ENCODE data around the gene TBC1D9.

The TBC1D9 gene

GRCh38 chr4:140742838-140743193, 13.4 kb downstream of the TBC1D9 start:
- no peaks in the 10 kb centered on the region for H3K27me3 ChIP-seq (ENCODE audit: control insufficient read depth in 2 of 2, insufficient read depth in 2 of 2, low read length in 2 of 2)
- H3K27ac ChIP-seq (ENCODE audit: low read depth in 2 of 2, low read length in 2 of 2) = peak overlapping the region; percentile 33 to 58
- no peak overlapping the region for H3K9ac ChIP-seq (ENCODE audit: low read depth in 1 of 2, low read length in 2 of 2)
- H3K4me3 ChIP-seq (ENCODE audit: low read length in 2 of 2) = peak overlapping the region in 1 of 2 donors; percentile 4
- H3K36me3 ChIP-seq (ENCODE audit: control insufficient read depth in 2 of 2, insufficient read depth in 2 of 2, low read length in 2 of 2) = no peaks in the 10 kb centered on the region
- peaks cover 0 to 3% of the 10 kb centered on the region in 2 donors for H3K4me1 ChIP-seq (ENCODE audit: control insufficient read depth in 2 of 2, insufficient read depth in 2 of 2, low read length in 2 of 2)
- H3K9me3 ChIP-seq (ENCODE audit: control insufficient read depth in 2 of 2, low read length in 2 of 2) = no peaks in the 10 kb centered on the region

DNA sequence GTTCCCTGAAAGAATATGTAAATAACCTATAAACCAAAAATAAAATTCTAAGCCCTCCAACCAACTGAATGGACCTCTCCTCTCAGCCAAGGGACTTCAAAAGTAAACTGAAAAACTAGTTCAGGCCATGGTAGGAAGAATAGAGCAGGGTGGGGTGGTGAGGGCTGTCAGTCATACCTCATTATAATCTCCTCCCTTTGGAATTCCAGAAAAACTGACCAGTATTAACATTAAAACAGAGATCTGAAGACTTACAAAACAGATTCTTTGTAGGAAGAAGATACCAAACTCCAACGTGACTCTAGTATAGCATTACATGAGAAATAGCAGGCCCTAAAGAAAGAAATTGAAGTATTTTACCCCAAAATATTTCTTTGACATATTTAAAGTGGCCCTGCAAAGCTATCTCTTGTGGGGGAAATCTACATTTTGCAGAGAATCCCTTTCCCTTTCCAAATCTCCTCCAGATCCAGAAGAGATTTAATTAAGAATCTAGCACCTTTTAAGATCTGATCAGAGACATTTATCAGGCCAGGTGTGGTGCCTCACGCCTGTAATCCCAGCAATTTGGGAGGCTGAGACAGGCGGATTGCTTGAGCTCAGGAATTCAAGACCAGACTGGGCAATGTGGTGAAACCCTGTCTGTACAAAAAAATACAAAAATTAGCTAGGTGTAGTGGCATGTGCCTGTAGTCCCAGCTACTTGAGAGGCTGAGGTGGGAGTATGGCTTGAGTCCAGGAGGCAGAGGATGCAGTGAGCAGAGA, 15.1 kb downstream of the TBC1D9 start:
- H3K27ac ChIP-seq (ENCODE audit: low read depth in 2 of 2, low read length in 2 of 2) = no peak overlapping the region
- H3K27me3 ChIP-seq (ENCODE audit: control insufficient read depth in 2 of 2, insufficient read depth in 2 of 2, low read length in 2 of 2) = no peaks in the 10 kb centered on the region
- H3K9me3 ChIP-seq (ENCODE audit: control insufficient read depth in 2 of 2, low read length in 2 of 2) = no peaks in the 10 kb centered on the region
- peaks cover 0 to 3% of the 10 kb centered on the region in 2 donors for H3K4me1 ChIP-seq (ENCODE audit: control insufficient read depth in 2 of 2, insufficient read depth in 2 of 2, low read length in 2 of 2)
- H3K36me3 ChIP-seq (ENCODE audit: control insufficient read depth in 2 of 2, insufficient read depth in 2 of 2, low read length in 2 of 2) = no peaks in the 10 kb centered on the region
- H3K9ac ChIP-seq (ENCODE audit: low read depth in 1 of 2, low read length in 2 of 2) = no peak overlapping the region
- no peak overlapping the region for H3K4me3 ChIP-seq (ENCODE audit: low read length in 2 of 2)

DNA sequence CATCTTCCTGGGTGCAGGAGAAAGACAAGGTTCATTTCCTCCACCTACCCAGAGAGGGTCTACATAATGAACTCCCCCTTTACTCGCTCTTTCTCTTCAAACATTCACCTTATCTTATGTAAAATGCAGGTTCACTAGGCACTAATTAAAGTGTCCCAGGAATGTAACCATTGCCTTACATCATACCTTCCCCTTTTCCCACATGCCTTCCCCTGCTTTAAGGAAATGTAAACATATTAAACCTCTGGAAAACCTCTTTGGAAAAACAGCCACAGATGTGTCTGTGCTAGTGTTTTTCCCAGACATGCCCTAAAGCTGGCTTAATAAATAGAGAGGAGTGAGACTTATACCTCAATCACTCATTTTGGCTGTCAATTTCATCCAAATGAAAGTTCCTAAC, 15.8 kb downstream of the TBC1D9 start:
- H3K27me3 ChIP-seq (ENCODE audit: control insufficient read depth in 2 of 2, insufficient read depth in 2 of 2, low read length in 2 of 2) = no peaks in the 10 kb centered on the region
- H3K4me1 ChIP-seq (ENCODE audit: control insufficient read depth in 2 of 2, insufficient read depth in 2 of 2, low read length in 2 of 2) = peaks cover 0 to 3% of the 10 kb centered on the region in 2 donors
- H3K4me3 ChIP-seq (ENCODE audit: low read length in 2 of 2) = no peak overlapping the region
- H3K36me3 ChIP-seq (ENCODE audit: control insufficient read depth in 2 of 2, insufficient read depth in 2 of 2, low read length in 2 of 2) = no peaks in the 10 kb centered on the region
- no peaks in the 10 kb centered on the region for H3K9me3 ChIP-seq (ENCODE audit: control insufficient read depth in 2 of 2, low read length in 2 of 2)
- no peak overlapping the region for H3K9ac ChIP-seq (ENCODE audit: low read depth in 1 of 2, low read length in 2 of 2)
- no peak overlapping the region for H3K27ac ChIP-seq (ENCODE audit: low read depth in 2 of 2, low read length in 2 of 2)

GRCh38 chr4:140739971-140740370, 16.2 kb downstream of the TBC1D9 start:
- Histone ChIP-seq H3K27ac (ENCODE audit: low read depth in 2 of 2, low read length in 2 of 2) (no peak overlapping the region), H3K9me3 (ENCODE audit: control insufficient read depth in 2 of 2, low read length in 2 of 2) (no peaks in the 10 kb centered on the region), H3K36me3 (ENCODE audit: control insufficient read depth in 2 of 2, insufficient read depth in 2 of 2, low read length in 2 of 2) (no peaks in the 10 kb centered on the region), H3K4me1 (ENCODE audit: control insufficient read depth in 2 of 2, insufficient read depth in 2 of 2, low read length in 2 of 2) (peaks cover 0 to 3% of the 10 kb centered on the region in 2 donors), H3K27me3 (ENCODE audit: control insufficient read depth in 2 of 2, insufficient read depth in 2 of 2, low read length in 2 of 2) (no peaks in the 10 kb centered on the region), H3K9ac (ENCODE audit: low read depth in 1 of 2, low read length in 2 of 2) (no peak overlapping the region), H3K4me3 (ENCODE audit: low read length in 2 of 2) (no peak overlapping the region)

- Histone ChIP-seq H3K4me1 (ENCODE audit: control insufficient read depth in 2 of 2, insufficient read depth in 2 of 2, low read length in 2 of 2) (no peaks in the 10 kb centered on the region), H3K9ac (ENCODE audit: low read depth in 1 of 2, low read length in 2 of 2) (no peak overlapping the region), H3K36me3 (ENCODE audit: control insufficient read depth in 2 of 2, insufficient read depth in 2 of 2, low read length in 2 of 2) (no peaks in the 10 kb centered on the region), H3K27ac (ENCODE audit: low read depth in 2 of 2, low read length in 2 of 2) (no peak overlapping the region), H3K27me3 (ENCODE audit: control insufficient read depth in 2 of 2, insufficient read depth in 2 of 2, low read length in 2 of 2) (no peaks in the 10 kb centered on the region), H3K9me3 (ENCODE audit: control insufficient read depth in 2 of 2, low read length in 2 of 2) (no peaks in the 10 kb centered on the region), H3K4me3 (ENCODE audit: low read length in 2 of 2) (no peak overlapping the region)
These were observed 18.0 kb downstream of the TBC1D9 start for GRCh38 chr4:140738139-140738538.

- no peak overlapping the region for H3K9ac ChIP-seq (ENCODE audit: low read depth in 1 of 2, low read length in 2 of 2)
- no peaks in the 10 kb centered on the region for H3K9me3 ChIP-seq (ENCODE audit: control insufficient read depth in 2 of 2, low read length in 2 of 2)
- H3K4me1 ChIP-seq (ENCODE audit: control insufficient read depth in 2 of 2, insufficient read depth in 2 of 2, low read length in 2 of 2) = no peaks in the 10 kb centered on the region
- H3K27ac ChIP-seq (ENCODE audit: low read depth in 2 of 2, low read length in 2 of 2) = no peak overlapping the region
- no peak overlapping the region for H3K4me3 ChIP-seq (ENCODE audit: low read length in 2 of 2)
- no peaks in the 10 kb centered on the region for H3K27me3 ChIP-seq (ENCODE audit: control insufficient read depth in 2 of 2, insufficient read depth in 2 of 2, low read length in 2 of 2)
- H3K36me3 ChIP-seq (ENCODE audit: control insufficient read depth in 2 of 2, insufficient read depth in 2 of 2, low read length in 2 of 2) = no peaks in the 10 kb centered on the region
These were observed 19.4 kb downstream of the TBC1D9 start for GRCh38 chr4:140736669-140737343.

GRCh38 chr4:140735779-140736391, 20.3 kb downstream of the TBC1D9 start:
- Histone ChIP-seq H3K27ac (ENCODE audit: low read depth in 2 of 2, low read length in 2 of 2) (no peak overlapping the region), H3K4me3 (ENCODE audit: low read length in 2 of 2) (no peak overlapping the region), H3K9ac (ENCODE audit: low read depth in 1 of 2, low read length in 2 of 2) (no peak overlapping the region), H3K4me1 (ENCODE audit: control insufficient read depth in 2 of 2, insufficient read depth in 2 of 2, low read length in 2 of 2) (no peaks in the 10 kb centered on the region), H3K27me3 (ENCODE audit: control insufficient read depth in 2 of 2, insufficient read depth in 2 of 2, low read length in 2 of 2) (no peaks in the 10 kb centered on the region), H3K36me3 (ENCODE audit: control insufficient read depth in 2 of 2, insufficient read depth in 2 of 2, low read length in 2 of 2) (no peaks in the 10 kb centered on the region), H3K9me3 (ENCODE audit: control insufficient read depth in 2 of 2, low read length in 2 of 2) (no peaks in the 10 kb centered on the region)

GRCh38 chr4:140735317-140735716, 20.9 kb downstream of the TBC1D9 start:
- H3K27ac ChIP-seq (ENCODE audit: low read depth in 2 of 2, low read length in 2 of 2) = no peak overlapping the region
- H3K9ac ChIP-seq (ENCODE audit: low read depth in 1 of 2, low read length in 2 of 2) = no peak overlapping the region
- no peaks in the 10 kb centered on the region for H3K9me3 ChIP-seq (ENCODE audit: control insufficient read depth in 2 of 2, low read length in 2 of 2)
- no peaks in the 10 kb centered on the region for H3K36me3 ChIP-seq (ENCODE audit: control insufficient read depth in 2 of 2, insufficient read depth in 2 of 2, low read length in 2 of 2)
- H3K4me1 ChIP-seq (ENCODE audit: control insufficient read depth in 2 of 2, insufficient read depth in 2 of 2, low read length in 2 of 2) = no peaks in the 10 kb centered on the region
- no peak overlapping the region for H3K4me3 ChIP-seq (ENCODE audit: low read length in 2 of 2)
- H3K27me3 ChIP-seq (ENCODE audit: control insufficient read depth in 2 of 2, insufficient read depth in 2 of 2, low read length in 2 of 2) = no peaks in the 10 kb centered on the region

DNA sequence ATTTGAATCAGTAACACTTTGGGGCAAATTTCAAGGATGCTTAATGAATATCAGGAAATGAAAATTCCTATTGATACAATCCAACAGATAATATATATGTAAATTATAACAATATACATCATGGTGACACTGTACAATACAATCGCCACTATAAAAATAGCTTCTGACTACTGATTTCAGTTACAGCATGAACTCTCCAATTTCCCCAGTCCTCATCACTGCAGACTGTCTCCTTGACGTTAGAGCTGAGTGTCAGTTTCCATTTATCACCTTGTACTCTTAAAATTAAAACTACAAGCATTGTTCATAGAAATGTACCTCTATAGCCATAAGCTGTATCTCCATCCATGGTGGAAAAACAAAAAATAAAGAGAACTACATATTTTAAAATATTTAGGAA, 23.4 kb downstream of the TBC1D9 start:
- Histone ChIP-seq H3K27me3 (ENCODE audit: control insufficient read depth in 2 of 2, insufficient read depth in 2 of 2, low read length in 2 of 2) (no peaks in the 10 kb centered on the region), H3K27ac (ENCODE audit: low read depth in 2 of 2, low read length in 2 of 2) (no peak overlapping the region), H3K9me3 (ENCODE audit: control insufficient read depth in 2 of 2, low read length in 2 of 2) (no peaks in the 10 kb centered on the region), H3K36me3 (ENCODE audit: control insufficient read depth in 2 of 2, insufficient read depth in 2 of 2, low read length in 2 of 2) (no peaks in the 10 kb centered on the region), H3K4me3 (ENCODE audit: low read length in 2 of 2) (no peak overlapping the region), H3K9ac (ENCODE audit: low read depth in 1 of 2, low read length in 2 of 2) (no peak overlapping the region), H3K4me1 (ENCODE audit: control insufficient read depth in 2 of 2, insufficient read depth in 2 of 2, low read length in 2 of 2) (peaks cover 2 to 3% of the 10 kb centered on the region in 2 donors)

DNA sequence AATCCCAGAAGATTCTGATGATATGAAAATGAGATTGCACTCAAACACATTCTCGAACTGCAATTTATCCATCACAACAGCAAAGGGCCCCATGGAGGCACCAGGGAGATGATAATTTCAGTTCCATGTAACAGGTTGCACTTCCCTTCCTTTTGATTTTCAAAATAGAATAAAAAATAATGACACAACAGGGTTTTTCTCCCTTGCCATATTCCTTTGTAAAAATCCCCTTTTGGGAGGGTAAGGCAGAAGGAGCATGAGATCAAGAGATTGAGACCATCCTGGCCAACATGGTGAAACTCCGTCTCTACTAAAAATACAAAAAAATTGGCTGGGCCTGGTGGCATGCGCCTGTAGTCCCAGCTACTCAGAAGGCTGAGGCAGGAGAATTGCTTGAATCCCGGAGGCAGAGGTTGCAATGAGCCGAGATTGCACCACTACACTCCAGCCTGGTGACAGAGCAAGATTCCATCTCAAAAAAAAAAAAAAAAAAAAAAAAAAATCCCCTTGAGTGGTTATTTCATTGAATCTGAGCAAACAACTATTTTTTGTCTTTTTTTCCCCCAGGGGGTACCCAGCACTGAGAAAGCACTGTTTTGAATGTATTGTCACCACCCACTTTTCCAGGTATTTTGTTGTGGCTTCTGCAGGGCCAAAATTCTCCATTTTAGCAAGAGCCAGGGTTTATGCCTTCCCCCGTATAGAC, 26.7 kb downstream of the TBC1D9 start:
- Histone ChIP-seq H3K36me3 (ENCODE audit: control insufficient read depth in 2 of 2, insufficient read depth in 2 of 2, low read length in 2 of 2) (no peaks in the 10 kb centered on the region), H3K4me3 (ENCODE audit: low read length in 2 of 2) (no peak overlapping the region), H3K27ac (ENCODE audit: low read depth in 2 of 2, low read length in 2 of 2) (no peak overlapping the region), H3K9me3 (ENCODE audit: control insufficient read depth in 2 of 2, low read length in 2 of 2) (no peaks in the 10 kb centered on the region), H3K27me3 (ENCODE audit: control insufficient read depth in 2 of 2, insufficient read depth in 2 of 2, low read length in 2 of 2) (no peaks in the 10 kb centered on the region), H3K9ac (ENCODE audit: low read depth in 1 of 2, low read length in 2 of 2) (no peak overlapping the region), H3K4me1 (ENCODE audit: control insufficient read depth in 2 of 2, insufficient read depth in 2 of 2, low read length in 2 of 2) (peaks cover 2 to 12% of the 10 kb centered on the region in 2 donors)
